Uterus (tissue), 2 donors: ENCODE results near the gene CHST11.

Source experiments
- POLR2A ChIP-seq, 2 donors: fragments of 450-650 bp; IDR thresholded peaks; one replicate each; pipeline ENCODE4 v1.6.1; 2016; ENCODE audit warnings: antibody characterized with exemption in 2 of 2, mild to moderate bottlenecking in 1 of 2, moderate library complexity in 1 of 2
- TF ChIP-seq, protein P1 (sequence below), 4 experiments: fragments of 200-600 bp in 2 of 4; fragments of 450-650 bp in 2 of 4; sonication (generic) in 2 of 4; IDR thresholded peaks; one replicate each; pipeline ENCODE4 v1.5.1; 2016 to 2019; ENCODE audit warnings: antibody characterized with exemption in 4 of 4, mild to moderate bottlenecking in 2 of 4, moderate library complexity in 1 of 4

DNA sequence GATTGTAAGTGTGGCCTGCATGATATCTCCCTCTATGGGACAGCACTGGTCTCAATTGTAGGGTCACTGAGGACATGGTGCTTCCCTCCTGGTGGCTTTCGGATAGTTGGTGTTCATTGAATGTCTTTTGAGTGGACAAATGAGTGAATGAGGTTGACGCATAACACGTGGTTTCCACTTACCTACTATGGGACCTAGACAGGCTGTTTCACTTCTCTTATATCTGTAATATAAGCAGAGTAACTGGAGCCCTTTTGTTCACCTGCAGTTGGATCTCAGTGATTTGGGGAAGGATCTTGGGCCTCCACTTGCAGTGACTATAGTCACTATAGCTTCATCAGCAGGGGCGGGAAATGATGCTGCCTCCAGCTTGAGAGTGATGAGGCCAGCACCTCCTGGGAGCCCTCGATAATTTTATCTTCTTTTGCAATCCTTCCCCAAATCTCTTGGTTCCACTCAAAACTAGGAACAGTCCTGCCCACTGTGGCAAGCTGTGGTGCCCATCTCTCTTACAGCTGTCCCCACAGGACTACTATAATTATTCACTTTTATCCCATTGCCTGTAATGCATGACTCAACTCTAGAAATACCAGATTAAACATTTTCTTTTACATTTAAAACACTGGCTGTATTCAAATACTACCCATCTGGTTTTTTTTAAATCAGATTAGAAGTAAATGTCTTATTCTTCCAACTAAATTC lies 242.9 kb downstream of the CHST11 start:
- TF ChIP-seq, protein P1, sequence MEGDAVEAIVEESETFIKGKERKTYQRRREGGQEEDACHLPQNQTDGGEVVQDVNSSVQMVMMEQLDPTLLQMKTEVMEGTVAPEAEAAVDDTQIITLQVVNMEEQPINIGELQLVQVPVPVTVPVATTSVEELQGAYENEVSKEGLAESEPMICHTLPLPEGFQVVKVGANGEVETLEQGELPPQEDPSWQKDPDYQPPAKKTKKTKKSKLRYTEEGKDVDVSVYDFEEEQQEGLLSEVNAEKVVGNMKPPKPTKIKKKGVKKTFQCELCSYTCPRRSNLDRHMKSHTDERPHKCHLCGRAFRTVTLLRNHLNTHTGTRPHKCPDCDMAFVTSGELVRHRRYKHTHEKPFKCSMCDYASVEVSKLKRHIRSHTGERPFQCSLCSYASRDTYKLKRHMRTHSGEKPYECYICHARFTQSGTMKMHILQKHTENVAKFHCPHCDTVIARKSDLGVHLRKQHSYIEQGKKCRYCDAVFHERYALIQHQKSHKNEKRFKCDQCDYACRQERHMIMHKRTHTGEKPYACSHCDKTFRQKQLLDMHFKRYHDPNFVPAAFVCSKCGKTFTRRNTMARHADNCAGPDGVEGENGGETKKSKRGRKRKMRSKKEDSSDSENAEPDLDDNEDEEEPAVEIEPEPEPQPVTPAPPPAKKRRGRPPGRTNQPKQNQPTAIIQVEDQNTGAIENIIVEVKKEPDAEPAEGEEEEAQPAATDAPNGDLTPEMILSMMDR (IDR thresholded peaks at IDR 0.05) = no peak
- TF ChIP-seq POLR2A (IDR thresholded peaks at IDR 0.05) = no peak
